GM04503 (cell line): ENCODE data around the gene DCP1A.
"Not testable (repeated sequence)": the region's sequence is repeated elsewhere in the genome, so short reads cannot be mapped to it uniquely, and the experiment has no call there.

Source experiments
- DNase-seq: peaks from one replicate; pipeline ENCODE4 v3.0.0-alpha.2; 2012; ENCODE audit warnings: low read depth

Gene DCP1A

GRCh38 chr3:53264718-53265117, 82.6 kb downstream of the DCP1A start:
- DNase-seq: no peak

GRCh38 chr3:53263907-53264306, 83.4 kb downstream of the DCP1A start:
- no peak for DNase-seq

- DNase-seq: no peak
Measured at GRCh38 chr3:53261712-53262111, 85.6 kb downstream of the DCP1A start.

GRCh38 chr3:53260286-53260785, 87.0 kb downstream of the DCP1A start:
- no peak for DNase-seq

DNA sequence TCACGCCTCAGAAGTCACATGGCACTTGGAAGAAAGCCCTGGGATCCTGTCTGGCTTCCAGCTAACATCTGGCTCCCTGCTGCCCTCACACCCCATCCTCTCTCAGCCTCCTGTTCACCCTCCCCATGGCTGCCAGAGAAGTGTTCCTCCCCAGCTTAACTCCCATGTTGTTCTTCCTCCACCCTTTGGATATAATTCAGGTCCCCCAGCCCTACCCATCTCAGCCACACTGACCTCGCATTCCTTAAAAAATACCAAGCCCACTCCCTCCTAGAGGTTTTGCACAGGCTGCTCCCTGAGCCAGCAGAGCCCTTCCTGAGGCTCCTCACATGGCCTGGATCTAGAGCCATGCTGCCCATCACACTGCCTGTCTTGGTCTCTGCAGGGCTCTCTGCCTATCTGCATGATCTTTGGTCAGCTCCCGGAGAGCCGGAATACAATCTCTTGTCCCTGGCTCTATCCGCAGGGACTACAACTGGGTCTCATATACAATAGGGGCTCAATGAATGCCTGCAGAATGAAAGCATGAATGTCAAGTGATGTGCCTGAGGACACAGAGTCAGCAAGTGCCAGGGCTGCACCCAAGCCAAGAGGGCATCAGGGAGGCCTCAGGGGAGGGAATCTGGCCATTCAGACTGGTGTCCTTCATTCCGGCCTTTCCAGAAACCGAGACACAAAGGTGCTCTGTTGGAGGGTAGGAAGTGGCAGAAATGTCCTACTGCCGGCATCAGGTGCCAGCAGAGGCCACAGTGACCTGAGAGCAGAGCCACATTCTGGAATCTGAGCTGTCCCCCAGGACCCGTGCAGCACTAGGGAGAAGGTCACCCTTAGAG, 87.7 kb downstream of the DCP1A start:
- DNase-seq: no peak

DNA sequence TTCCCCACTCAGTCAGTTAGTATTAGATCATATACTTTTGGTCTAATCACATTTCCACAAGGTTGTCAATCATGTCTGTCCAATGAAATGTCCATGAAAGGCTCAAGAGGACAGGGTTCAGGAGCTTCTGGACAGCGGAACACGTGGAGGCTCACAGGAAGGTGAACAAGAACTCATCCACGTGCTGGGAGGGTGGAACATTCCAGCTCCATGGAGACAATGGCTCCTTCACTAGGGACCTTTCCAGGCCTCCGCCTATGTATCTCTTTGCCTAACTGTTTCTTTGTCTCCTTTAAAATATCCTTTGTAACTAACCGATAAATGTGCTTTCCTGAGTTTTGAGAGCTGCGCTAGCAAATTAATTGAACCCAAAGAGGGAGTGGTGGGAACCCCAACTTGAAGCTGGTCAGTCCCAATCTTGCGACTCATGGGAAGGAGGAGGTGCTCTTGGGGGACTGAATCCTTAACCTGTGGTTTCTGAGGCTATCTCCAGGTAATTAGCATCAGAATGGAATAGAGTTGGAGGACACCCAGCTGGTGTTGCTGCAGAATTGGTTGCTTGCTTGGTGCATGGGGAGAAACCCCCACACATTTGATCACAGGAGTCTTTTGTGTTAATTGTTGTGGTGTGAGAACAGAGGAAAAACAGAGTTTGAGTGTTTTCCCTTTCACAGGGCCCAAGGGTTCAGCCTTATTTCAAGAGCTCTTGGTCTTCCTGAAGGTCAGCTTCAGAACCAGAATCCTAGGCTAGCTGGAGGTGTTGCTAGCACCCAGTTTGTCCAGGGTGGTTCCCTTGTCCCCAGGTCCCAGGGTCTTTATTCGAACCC, 88.5 kb downstream of the DCP1A start:
- DNase-seq: no peak

- no peak for DNase-seq
Measured at GRCh38 chr3:53257465-53257864, 89.9 kb downstream of the DCP1A start.

- DNase-seq: no peak
Measured at GRCh38 chr3:53256704-53257055, 90.7 kb downstream of the DCP1A start.

DNA sequence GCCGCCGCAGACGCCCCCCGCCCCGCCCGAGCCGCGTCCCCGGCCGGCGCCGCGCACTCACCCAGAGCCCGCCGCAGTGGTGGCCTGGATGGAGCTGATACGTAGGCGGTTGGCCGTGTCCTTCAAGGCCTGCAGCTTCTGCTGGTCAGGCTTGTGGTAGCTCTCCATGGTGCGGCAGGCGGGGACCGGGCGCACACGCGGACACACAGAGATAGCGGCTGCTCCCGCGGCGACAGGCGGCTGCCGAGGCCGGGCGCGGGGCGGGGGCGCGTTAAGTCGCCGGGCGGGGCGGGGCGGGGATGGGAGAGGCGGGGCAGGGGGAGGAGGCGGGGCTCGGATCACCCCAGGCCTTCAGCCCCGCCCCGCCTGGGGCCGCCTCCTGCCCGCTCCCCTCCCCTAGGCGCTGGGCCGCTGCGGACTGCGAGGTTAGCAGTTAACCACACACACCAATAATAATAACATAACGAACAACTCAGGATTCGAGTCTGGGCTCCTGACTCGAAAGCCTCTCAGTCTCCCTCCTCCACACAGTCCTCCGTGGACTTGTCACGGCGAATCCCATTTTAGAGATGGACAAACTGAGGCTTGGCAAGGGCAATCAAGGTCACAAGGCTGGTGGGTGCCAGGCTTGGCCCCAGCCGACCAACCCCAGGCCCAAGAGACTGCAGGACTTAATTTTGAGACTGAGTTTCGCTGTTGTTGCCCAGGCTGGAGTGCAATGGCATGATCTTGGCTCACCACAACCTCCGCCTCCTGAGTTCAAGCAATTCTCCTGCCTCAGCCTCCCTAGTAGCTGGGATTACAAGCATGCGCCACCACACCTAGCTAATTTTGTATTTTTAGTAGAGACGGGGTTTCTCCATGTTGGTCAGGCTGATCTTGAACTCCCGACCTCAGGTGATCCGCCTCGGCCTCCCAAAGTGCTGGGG, 91.3 kb downstream of the DCP1A start, which contains the start of gene TKT:
Gene TKT (minus strand): TSS at position 248 of the 929 bp plus-strand sequence. CDS start 80 bp downstream, at position 168.
- no peak for DNase-seq

DNA sequence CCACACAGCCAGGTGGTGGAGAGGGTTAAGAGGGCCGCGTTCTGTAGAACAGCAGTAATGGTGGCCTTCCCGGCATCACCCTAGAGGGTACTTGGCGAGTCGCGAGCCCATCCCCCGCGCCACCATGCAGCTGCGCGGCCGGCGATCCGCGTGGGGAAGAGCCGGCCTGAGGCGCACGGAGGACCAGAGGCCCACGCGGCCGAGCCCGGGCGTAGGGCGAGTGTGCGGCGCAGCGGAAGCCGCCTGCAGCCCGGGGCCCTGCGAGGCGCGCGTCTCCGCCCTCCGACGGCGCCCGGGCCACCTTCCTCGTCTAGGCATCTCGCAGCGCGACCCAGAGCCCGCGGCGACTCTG, 91.9 kb downstream of the DCP1A start:
- no peak for DNase-seq

DNA sequence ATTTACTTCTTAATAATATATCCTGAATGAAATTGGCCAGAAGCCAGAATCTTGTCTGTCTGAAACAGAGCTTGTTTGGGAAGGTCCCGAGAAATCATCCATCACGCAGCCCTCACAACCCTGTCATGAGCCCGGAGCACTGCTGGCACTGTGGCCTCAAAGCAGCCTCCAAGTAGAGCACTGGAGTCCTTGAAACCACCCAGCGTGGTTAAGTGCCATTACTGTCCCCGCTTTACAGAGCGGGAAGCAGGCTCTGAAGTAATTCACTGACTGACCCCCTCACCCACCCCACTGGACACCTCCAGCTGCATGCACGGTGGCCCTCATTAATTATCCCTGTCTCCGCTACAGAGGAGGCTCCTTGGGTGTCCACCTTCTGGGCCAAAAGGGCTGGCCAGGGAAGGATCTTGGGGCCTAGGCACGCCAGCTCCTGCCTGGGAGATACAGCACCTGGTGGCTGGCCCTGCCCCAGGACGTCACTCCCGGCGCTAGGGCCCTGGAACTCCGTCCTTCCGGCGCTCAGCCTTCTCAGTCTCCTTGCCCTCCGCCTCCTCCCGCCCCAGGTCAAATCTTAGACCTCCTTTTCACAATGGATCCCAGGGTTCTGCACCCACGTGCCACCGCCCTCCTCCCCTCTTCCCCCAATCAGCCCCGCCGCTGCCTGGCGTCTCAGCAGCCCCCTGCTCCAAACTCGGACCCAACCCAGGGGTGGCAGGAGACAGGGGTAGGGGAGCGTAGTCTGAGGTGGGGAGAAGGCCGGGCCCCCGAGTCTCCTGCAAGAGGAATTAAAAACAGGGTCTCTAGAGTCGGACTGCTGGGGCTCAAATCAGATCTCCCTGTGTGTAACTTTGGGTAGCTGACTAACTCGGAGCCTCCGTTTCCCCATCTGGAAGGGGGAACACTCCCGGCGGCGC, 92.6 kb downstream of the DCP1A start:
- DNase-seq: no peak

DNA sequence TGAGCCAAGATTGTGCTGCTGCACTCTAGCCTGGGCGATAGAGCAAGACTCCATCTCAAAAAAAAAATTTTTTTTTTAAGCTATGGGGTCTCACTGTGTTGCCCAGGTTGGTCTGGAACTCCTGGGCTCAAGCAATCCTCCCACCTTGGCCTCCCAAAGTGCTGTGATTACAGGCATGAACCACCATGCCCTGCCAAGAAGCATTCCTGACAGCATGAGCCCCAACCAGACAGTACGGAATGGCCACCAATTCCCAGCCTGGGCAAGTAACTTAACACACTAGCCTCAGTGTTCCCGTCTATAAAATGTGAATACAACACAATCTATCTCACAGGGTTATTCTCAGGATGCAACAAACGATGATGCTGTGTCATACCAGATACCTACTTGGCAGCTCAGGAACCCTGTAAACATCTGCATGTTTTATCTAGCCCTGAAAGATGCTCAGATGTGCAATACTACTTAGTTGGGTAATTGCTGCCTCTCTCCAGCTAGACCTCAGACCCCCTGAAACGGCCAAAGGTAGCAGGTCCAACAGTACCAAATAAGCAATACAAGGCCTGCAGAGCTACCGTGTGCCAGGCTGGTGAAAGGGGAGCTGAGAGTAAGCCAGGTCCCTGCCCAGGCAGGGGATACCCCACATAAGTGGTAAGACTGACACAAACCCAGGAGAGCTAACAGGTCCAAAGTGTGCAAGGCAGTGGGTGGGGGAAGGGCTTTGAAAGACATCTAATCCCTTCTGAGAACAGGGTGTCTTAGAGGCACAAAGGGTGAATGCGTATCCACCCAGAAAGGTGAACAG, 93.4 kb downstream of the DCP1A start:
- DNase-seq: no peak

DNA sequence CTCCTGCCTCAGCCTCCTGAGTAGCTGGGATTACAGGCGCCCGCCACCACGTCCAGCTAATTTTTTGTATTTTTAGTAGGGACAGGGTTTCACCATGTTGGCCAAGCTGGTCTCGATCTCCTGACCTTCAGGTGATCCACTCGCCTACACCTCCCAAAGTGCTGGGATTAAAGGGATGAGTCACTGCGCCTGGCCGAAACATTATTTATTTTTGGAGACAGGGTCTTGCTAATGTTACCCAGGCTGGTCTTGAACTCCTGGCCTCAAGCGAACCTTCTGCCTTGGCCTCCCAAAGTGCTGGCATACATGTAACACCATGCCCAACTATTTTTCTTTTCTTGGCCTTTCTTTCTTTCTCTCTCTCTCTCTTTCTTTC, 94.4 kb downstream of the DCP1A start:
- not testable (repeated sequence) for DNase-seq

DNA sequence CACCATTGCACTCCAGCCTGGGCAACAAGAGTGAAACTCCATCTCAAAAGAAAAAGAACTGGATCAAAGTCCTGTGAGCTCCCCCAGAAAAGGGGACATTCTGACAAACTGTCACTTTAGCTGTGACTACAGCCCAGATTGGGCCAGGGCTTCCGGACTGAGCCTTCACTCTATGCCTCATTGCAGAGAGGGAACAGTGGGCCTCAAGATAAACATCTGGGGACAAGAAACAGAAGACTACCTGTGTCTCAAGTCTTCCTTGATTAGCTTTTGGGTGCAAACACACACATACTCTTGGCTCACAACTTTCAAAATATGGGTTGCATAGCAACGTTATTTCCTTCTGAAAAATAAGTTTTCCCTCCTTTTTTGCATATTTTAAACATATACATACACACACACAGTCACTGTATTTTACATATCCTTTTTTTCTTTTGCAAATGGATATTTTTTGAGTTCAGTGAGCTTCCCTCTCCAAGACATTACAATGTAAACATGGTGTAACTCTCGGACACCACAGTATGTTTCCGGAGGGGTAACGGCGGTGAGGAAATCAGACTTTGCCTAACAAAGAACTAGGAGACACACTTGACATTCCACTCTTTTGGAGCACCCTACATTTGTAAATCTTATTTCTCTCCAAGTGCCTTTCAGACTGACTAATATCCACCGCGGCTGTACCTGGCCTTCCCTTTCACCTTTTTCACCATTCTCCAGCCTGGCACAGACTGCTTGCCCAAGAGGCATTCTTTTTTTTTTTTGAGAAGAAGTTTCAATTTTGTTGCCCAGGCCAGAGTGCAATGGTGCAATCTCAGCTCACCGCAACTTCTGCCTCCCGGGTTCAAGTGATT, 95.0 kb downstream of the DCP1A start:
- no peak for DNase-seq

- no peak for DNase-seq
Measured at GRCh38 chr3:53250881-53251605, 96.3 kb downstream of the DCP1A start.

DNA sequence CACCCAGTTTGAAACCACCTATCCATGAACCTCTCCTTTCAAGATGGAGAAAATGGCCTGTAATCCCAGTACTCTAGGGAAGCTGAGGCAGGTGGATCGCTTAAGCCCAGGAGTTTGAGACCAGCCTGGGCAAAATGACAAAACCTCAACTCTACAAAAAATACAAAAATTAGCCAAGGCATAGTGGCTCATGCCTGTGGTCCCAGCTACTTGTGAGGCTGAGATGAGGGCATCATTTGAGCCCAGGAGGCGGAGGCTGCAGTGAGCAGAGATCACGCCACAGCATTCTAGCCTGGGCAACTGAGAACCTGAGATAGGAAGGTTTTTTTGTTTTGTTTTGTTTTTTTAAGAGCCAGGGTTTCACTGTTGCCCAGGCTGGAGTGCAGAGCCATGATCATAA, 96.9 kb downstream of the DCP1A start:
- no peak for DNase-seq

DNA sequence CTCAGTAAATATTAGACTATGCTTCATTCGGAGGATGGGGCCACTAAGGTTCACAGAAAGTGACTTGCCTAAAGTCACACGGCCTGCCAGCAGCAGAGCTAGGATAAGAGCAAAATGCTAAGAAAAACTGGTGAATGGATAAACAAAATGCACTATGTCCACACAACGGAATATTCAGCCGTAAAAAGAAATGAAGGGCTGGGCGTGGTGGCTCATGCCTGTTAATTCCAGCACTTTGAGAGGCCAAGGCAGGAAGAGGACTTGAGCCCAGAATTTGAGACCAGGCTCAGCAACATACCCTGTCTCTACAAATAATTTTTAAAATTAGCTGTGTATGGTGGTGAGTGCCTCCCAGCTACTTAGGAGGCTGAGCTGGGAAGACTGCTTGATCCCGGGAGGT, 99.2 kb downstream of the DCP1A start:
- no peak for DNase-seq

DNA sequence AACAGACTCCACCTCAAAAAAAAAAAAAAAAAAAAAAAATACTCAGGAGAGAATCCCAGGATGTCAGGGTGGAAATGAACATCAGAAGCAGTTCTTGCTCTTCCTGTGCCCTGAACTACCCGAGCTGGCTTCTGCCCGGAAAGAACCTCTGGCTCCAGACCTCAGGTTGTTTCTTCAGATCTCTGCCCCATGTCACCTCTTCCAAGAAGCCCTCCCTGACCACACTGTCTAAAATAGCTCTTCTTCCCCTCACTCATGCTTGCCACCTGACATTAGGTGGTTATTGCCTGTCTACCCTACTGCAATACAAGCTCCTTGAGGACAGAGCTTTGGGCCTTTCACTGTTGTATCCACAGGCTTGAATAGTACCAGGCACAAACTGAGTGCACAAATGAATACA, 99.7 kb downstream of the DCP1A start:
- DNase-seq: no peak

DNA sequence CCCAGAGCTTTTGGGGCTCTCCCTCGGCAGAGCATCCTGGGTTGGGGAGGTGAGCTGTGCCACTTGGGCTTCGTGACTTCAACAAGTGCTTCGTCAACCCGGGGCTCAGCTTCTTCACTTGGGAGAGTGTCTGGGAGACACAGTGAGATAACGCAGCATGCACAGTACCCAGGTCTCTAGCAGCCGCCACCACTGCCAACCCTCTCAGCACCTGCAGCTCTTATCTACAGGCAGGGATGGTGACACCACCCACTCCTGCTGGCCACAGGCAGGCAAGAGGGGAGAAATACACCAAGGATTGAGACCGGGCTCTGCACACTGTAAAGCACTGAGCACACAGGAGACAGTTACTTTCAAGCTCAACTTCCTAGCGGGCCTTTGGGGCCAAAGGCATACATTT, 103.1 kb downstream of the DCP1A start:
- no peak for DNase-seq
